ENCODE data around the gene ZNF20.
A peak's percentile ranks its signal among the peaks of the same experiment; 100 is the strongest.

The ZNF20 gene

DNA sequence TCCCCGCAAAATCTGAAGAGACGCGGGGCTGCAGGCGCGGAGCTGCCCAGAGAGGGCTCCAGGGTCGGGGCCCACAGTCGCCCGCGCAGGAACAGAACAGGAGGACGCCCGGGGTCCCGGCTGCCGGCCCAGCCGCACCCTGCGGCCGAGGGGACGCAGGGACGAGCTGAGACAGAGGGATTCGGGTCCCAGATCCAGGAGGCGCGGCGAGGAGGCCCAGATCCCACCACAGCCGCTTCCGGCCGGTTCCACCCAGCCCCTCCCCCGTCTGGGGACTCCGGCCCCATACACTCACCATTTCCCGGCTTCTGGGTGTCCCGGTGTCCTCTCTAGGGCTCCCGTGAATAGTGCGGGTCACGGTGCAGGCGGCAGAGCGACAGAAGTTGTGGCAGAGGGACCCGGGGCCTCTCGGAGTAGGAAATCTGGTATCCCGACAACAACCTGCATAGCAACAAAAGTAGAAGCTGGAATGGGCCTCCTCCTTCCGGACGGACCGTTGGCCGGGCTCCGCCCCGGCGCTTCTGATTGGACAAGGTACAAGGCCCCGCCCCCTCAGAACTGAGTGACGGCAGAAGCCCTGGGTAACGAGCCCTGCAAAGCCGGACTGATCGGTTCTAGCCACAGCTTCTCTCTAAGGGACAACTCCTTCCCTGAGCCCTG, at the start of gene ZNF20:
TSS of gene ZNF20 (minus strand) at position 466 of the 660 bp plus-strand sequence. CDS start at position 298, 168 bp downstream.
- Histone ChIP-seq H4K20me1 (ENCODE audit: insufficient read depth, low read length) (peaks cover 6% of the 10 kb centered on the region; the same call in 1 of the 2 replicates), H2AFZ (ENCODE audit: low read depth, low read length) (peak within 1 kb of the TSS; percentile 65), H3K4me1 (ENCODE audit: low read length) (peaks cover 8% of the 10 kb centered on the region), H3K9me3 (ENCODE audit: insufficient read depth, low read length) (no peaks in the 10 kb centered on the region), H3K9ac (ENCODE audit: low read length) (peak within 1 kb of the TSS; percentile 65), H3K4me3 (ENCODE audit: low read length) (peak within 1 kb of the TSS; percentile 78), H3K36me3 (replicated peaks; ENCODE audit: low read depth, low read length) (peaks cover 16% of the 10 kb centered on the region), H3K27me3 (ENCODE audit: low read depth, low read length) (no peaks in the 10 kb centered on the region), H3K4me2 (ENCODE audit: low read length) (peak within 1 kb of the TSS; percentile 93), H3K27ac (ENCODE audit: low read length) (no peak within 1 kb of the TSS), H3K79me2 (ENCODE audit: low read length) (no peaks in the 10 kb centered on the region; the same call in 1 of the 2 replicates)
- TF ChIP-seq, protein P1, sequence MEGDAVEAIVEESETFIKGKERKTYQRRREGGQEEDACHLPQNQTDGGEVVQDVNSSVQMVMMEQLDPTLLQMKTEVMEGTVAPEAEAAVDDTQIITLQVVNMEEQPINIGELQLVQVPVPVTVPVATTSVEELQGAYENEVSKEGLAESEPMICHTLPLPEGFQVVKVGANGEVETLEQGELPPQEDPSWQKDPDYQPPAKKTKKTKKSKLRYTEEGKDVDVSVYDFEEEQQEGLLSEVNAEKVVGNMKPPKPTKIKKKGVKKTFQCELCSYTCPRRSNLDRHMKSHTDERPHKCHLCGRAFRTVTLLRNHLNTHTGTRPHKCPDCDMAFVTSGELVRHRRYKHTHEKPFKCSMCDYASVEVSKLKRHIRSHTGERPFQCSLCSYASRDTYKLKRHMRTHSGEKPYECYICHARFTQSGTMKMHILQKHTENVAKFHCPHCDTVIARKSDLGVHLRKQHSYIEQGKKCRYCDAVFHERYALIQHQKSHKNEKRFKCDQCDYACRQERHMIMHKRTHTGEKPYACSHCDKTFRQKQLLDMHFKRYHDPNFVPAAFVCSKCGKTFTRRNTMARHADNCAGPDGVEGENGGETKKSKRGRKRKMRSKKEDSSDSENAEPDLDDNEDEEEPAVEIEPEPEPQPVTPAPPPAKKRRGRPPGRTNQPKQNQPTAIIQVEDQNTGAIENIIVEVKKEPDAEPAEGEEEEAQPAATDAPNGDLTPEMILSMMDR (IDR thresholded peaks at IDR 0.05; ENCODE audit: low read depth, low read length): no peak
- TF ChIP-seq EZH2phosphoT487 (IDR thresholded peaks at IDR 0.05; ENCODE audit: low read depth): no peak

DNA sequence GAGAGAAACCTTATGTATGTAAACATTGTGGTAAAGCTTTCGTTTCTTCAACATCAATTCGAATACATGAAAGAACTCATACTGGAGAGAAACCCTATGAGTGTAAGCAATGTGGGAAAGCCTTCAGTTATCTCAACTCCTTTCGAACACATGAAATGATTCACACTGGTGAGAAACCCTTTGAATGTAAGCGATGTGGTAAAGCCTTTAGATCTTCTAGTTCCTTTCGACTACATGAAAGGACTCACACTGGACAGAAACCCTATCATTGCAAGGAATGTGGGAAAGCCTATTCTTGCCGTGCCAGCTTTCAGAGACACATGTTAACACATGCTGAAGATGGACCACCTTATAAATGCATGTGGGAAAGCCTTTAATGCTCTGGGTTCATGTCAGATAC, 47.5 kb upstream of the ZNF20 start:
- Histone ChIP-seq H3K9ac (ENCODE audit: low read length) (no peak overlapping the region), H3K36me3 (replicated peaks; ENCODE audit: low read depth, low read length) (peaks cover 90% of the 10 kb centered on the region), H2AFZ (ENCODE audit: low read depth, low read length) (no peak overlapping the region), H3K79me2 (ENCODE audit: low read length) (peaks cover 25% of the 10 kb centered on the region), H4K20me1 (ENCODE audit: insufficient read depth, low read length) (no peaks in the 10 kb centered on the region), H3K9me3 (ENCODE audit: insufficient read depth, low read length) (peaks cover 65% of the 10 kb centered on the region), H3K27ac (ENCODE audit: low read length) (no peak overlapping the region), H3K27me3 (ENCODE audit: low read depth, low read length) (no peaks in the 10 kb centered on the region), H3K4me1 (ENCODE audit: low read length) (no peaks in the 10 kb centered on the region), H3K4me3 (ENCODE audit: low read length) (no peak overlapping the region), H3K4me2 (ENCODE audit: low read length) (no peak overlapping the region)
- TF ChIP-seq, protein P1 (IDR thresholded peaks at IDR 0.05; ENCODE audit: low read depth, low read length): no peak
- TF ChIP-seq EZH2phosphoT487 (IDR thresholded peaks at IDR 0.05; ENCODE audit: low read depth): no peak

DNA sequence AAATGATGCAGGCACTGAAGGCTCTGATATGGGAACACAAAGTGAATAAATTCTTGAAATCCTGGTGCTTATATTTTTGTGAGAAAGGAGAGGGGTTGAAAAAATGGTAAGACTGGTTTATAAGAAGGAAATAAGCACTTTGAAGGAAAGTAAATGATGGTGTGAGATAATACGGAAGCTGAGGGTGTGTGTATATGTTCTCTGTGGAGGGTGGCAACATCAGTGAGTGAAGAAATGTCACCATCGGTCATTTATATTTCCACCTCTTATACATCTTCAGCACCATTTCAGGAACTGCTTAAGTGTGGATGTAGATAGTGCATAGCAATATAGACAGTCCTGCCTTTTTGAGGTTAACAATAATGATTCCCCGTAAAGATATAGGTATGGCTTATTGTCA, 40.2 kb upstream of the ZNF20 start:
- Histone ChIP-seq H3K27ac (ENCODE audit: low read length) (no peak overlapping the region), H3K4me2 (ENCODE audit: low read length) (no peak overlapping the region), H3K4me3 (ENCODE audit: low read length) (no peak overlapping the region), H3K9ac (ENCODE audit: low read length) (no peak overlapping the region), H3K9me3 (ENCODE audit: insufficient read depth, low read length) (peaks cover 37% of the 10 kb centered on the region), H2AFZ (ENCODE audit: low read depth, low read length) (no peak overlapping the region), H4K20me1 (ENCODE audit: insufficient read depth, low read length) (0 out of 2 replicates have a peak, but pooled peaks cover 5% of the 10 kb centered on the region), H3K27me3 (ENCODE audit: low read depth, low read length) (no peaks in the 10 kb centered on the region), H3K79me2 (ENCODE audit: low read length) (peaks cover 95% of the 10 kb centered on the region), H3K36me3 (replicated peaks; ENCODE audit: low read depth, low read length) (peaks cover 80% of the 10 kb centered on the region), H3K4me1 (ENCODE audit: low read length) (no peaks in the 10 kb centered on the region)
- no peak for TF ChIP-seq EZH2phosphoT487 (IDR thresholded peaks at IDR 0.05; ENCODE audit: low read depth)
- TF ChIP-seq, protein P1 (IDR thresholded peaks at IDR 0.05; ENCODE audit: low read depth, low read length): no peak

- Histone ChIP-seq H3K4me1 (ENCODE audit: low read length) (peaks cover 6% of the 10 kb centered on the region), H3K79me2 (ENCODE audit: low read length) (peaks cover 77% of the 10 kb centered on the region), H3K9ac (ENCODE audit: low read length) (no peak overlapping the region), H4K20me1 (ENCODE audit: insufficient read depth, low read length) (peaks cover 22% of the 10 kb centered on the region), H2AFZ (ENCODE audit: low read depth, low read length) (no peak overlapping the region), H3K4me3 (ENCODE audit: low read length) (no peak overlapping the region), H3K9me3 (ENCODE audit: insufficient read depth, low read length) (no peaks in the 10 kb centered on the region), H3K4me2 (ENCODE audit: low read length) (no peak overlapping the region), H3K27me3 (ENCODE audit: low read depth, low read length) (no peaks in the 10 kb centered on the region), H3K36me3 (replicated peaks; ENCODE audit: low read depth, low read length) (peaks cover 39% of the 10 kb centered on the region), H3K27ac (ENCODE audit: low read length) (no peak overlapping the region)
- no peak for TF ChIP-seq EZH2phosphoT487 (IDR thresholded peaks at IDR 0.05; ENCODE audit: low read depth)
- TF ChIP-seq, protein P1 (IDR thresholded peaks at IDR 0.05; ENCODE audit: low read depth, low read length): no peak
Measured at GRCh38 chr19:12166626-12167025, 26.5 kb upstream of the ZNF20 start.
